ENCODE data around the gene GNRHR. TPM values are rescaled to one million over a fixed set of nuclear protein-coding genes. Genes with fewer than 3 reads are reported as not detected.

GNRHR gene
- total and polyA plus RNA-seq, 2 of the 4 experiments (the other 2 are of a cell fraction) = not detected

DNA sequence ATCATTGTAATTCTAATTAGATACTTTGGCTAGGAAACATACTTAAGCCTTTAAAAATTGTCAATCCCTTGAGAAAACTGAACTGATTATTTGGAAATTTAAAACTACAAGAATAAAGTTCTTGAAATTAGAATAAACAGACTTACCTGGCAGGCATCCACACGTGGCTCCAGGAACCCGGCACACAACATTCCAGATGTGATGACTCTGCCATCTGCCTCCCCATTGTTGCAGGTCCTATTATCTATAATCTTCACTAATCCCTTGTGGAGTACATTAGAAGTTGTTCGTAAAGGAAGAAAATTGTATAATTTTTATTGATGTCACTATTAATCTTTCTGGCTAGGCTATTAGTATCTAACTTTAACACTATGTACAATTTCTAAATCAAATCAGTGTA, 16.2 kb upstream of the GNRHR start:
- Histone ChIP-seq H4K5ac (ENCODE audit: low read depth, low read length) (no peak overlapping the region), H4K8ac (ENCODE audit: low read depth in 2 of 2, low read length in 2 of 2) (no peak overlapping the region), H2BK120ac (ENCODE audit: low read depth, low read length) (no peak overlapping the region), H2BK5ac (ENCODE audit: low read depth, low read length, poor library complexity, severe bottlenecking) (no peak overlapping the region), H3K79me1 (ENCODE audit: low read depth in 1 of 2, low read length in 2 of 2) (no peaks in the 10 kb centered on the region), H3K36me3 (ENCODE audit: control insufficient read depth, insufficient read depth, low read length) (no peaks in the 10 kb centered on the region), H3K4ac (ENCODE audit: low read depth, low read length) (no peak overlapping the region), H3K27me3 (ENCODE audit: control insufficient read depth, insufficient read depth, low read length) (no peaks in the 10 kb centered on the region), H3K4me2 (ENCODE audit: low read depth, low read length) (no peak overlapping the region), H2BK15ac (ENCODE audit: low read depth, low read length) (no peak overlapping the region), H2AFZ (replicated peaks; ENCODE audit: low read length, poor library complexity) (no peak overlapping the region), H3K56ac (ENCODE audit: extremely low read depth, insufficient read depth, low read length) (no peak overlapping the region), H3K9me3 (ENCODE audit: control insufficient read depth, insufficient read depth, low read length) (no peaks in the 10 kb centered on the region), H3K4me1 (ENCODE audit: control insufficient read depth, insufficient read depth, low read length) (no peaks in the 10 kb centered on the region), H3K4me3 (ENCODE audit: insufficient read depth, low read depth, low read length) (no peak overlapping the region), H2BK20ac (ENCODE audit: low read depth, low read length) (no peak overlapping the region), H3K14ac (replicated peaks; ENCODE audit: low read depth, low read length) (no peak overlapping the region), H3K23ac (ENCODE audit: low read depth, low read length) (no peak overlapping the region), H4K91ac (ENCODE audit: insufficient read depth, low read depth, low read length) (no peak overlapping the region), H3K9me1 (ENCODE audit: insufficient read depth, low read length) (no peaks in the 10 kb centered on the region; the same call in 1 of the 2 replicates), H3K18ac (ENCODE audit: low read depth, low read length) (no peak overlapping the region), H4K20me1 (ENCODE audit: insufficient read depth, low read length) (no peaks in the 10 kb centered on the region), H2AK9ac (replicated peaks; ENCODE audit: low read depth, low read length, poor library complexity) (no peak overlapping the region), H3K27ac (ENCODE audit: insufficient read depth, low read length) (no peak overlapping the region), H3K9ac (ENCODE audit: low read depth, low read length) (no peak overlapping the region), H2AK5ac (ENCODE audit: low read depth, low read length) (no peak overlapping the region)
- ATAC-seq (ENCODE audit: low read depth) (no peak), DNase-seq (no peak)
- no CpG with 5 or more reads among the region's 3 CpGs for WGBS, 2 experiments (ENCODE audit: extremely low coverage in 2 of 2, insufficient read length in 1 of 2)
- no TSS peak for BruUV-seq (replicated peaks)
- TF ChIP-seq MXI1 (IDR thresholded peaks at IDR 0.05; ENCODE audit: borderline replicate concordance, low read depth, low read length) (no peak), MAZ (IDR thresholded peaks at IDR 0.05; ENCODE audit: borderline replicate concordance, low read depth, low read length) (no peak), RAD21 (IDR thresholded peaks at IDR 0.05; ENCODE audit: low read length) (no peak), CHD1 (IDR thresholded peaks at IDR 0.05; ENCODE audit: low read depth, low read length) (no peak), POLR2A (IDR thresholded peaks at IDR 0.05; ENCODE audit: low read depth, low read length) (no peak), RCOR1 (IDR thresholded peaks at IDR 0.05; ENCODE audit: insufficient replicate concordance, low read length) (no peak), BHLHE40 (IDR thresholded peaks at IDR 0.05; ENCODE audit: low read depth, low read length) (no peak), SMC3 (IDR thresholded peaks at IDR 0.05; ENCODE audit: low read depth, low read length) (no peak), RFX5 (IDR thresholded peaks at IDR 0.05; ENCODE audit: low read depth, low read length) (no peak), NFE2L2 (IDR thresholded peaks at IDR 0.05; ENCODE audit: low read depth, low read length) (no peak), CEBPB (IDR thresholded peaks at IDR 0.05; ENCODE audit: low read depth, low read length) (no peak), MAFK (IDR thresholded peaks at IDR 0.05; ENCODE audit: low read depth, low read length) (no peak), FOS (IDR thresholded peaks at IDR 0.05; ENCODE audit: low read depth, low read length) (no peak)
- TF ChIP-seq, protein P1, sequence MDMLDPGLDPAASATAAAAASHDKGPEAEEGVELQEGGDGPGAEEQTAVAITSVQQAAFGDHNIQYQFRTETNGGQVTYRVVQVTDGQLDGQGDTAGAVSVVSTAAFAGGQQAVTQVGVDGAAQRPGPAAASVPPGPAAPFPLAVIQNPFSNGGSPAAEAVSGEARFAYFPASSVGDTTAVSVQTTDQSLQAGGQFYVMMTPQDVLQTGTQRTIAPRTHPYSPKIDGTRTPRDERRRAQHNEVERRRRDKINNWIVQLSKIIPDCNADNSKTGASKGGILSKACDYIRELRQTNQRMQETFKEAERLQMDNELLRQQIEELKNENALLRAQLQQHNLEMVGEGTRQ (IDR thresholded peaks at IDR 0.05; ENCODE audit: low read depth, low read length) = no peak
- TF ChIP-seq, protein P2, sequence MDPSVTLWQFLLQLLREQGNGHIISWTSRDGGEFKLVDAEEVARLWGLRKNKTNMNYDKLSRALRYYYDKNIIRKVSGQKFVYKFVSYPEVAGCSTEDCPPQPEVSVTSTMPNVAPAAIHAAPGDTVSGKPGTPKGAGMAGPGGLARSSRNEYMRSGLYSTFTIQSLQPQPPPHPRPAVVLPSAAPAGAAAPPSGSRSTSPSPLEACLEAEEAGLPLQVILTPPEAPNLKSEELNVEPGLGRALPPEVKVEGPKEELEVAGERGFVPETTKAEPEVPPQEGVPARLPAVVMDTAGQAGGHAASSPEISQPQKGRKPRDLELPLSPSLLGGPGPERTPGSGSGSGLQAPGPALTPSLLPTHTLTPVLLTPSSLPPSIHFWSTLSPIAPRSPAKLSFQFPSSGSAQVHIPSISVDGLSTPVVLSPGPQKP (IDR thresholded peaks at IDR 0.05; ENCODE audit: borderline replicate concordance, low read depth, low read length) = no peak
- TF ChIP-seq, protein P3, sequence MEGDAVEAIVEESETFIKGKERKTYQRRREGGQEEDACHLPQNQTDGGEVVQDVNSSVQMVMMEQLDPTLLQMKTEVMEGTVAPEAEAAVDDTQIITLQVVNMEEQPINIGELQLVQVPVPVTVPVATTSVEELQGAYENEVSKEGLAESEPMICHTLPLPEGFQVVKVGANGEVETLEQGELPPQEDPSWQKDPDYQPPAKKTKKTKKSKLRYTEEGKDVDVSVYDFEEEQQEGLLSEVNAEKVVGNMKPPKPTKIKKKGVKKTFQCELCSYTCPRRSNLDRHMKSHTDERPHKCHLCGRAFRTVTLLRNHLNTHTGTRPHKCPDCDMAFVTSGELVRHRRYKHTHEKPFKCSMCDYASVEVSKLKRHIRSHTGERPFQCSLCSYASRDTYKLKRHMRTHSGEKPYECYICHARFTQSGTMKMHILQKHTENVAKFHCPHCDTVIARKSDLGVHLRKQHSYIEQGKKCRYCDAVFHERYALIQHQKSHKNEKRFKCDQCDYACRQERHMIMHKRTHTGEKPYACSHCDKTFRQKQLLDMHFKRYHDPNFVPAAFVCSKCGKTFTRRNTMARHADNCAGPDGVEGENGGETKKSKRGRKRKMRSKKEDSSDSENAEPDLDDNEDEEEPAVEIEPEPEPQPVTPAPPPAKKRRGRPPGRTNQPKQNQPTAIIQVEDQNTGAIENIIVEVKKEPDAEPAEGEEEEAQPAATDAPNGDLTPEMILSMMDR (conservative IDR thresholded peaks at IDR 0.05; ENCODE audit: low read depth, low read length) = no peak
- dilution Hi-C loops (cut with HindIII; ENCODE audit: low sequenced_read_pairs, unreplicated experiment) (no loop called here), intact Hi-C loops (cut with micrococcal nuclease) (no loop called here), in situ Hi-C loops (cut with MboI; ENCODE audit: low sequenced_read_pairs) (no loop called here)
- ChIA-PET POLR2A (ENCODE audit: unreplicated experiment) (no interaction called here), CTCF (no interaction called here)

Measured in IMR-90 (cell line).